ENCODE measurements around the gene DCLK1. TPM values are rescaled to one million over a fixed set of nuclear protein-coding genes. Genes with fewer than 3 reads are reported as not detected.

Gene DCLK1
- total RNA-seq, 1 donor from 2014 or later, result 1.5 TPM

GRCh38 chr13:35781036-35782000 lies 349.9 kb downstream of the DCLK1 start:
- ATAC-seq, result peak; percentile 57

DNA sequence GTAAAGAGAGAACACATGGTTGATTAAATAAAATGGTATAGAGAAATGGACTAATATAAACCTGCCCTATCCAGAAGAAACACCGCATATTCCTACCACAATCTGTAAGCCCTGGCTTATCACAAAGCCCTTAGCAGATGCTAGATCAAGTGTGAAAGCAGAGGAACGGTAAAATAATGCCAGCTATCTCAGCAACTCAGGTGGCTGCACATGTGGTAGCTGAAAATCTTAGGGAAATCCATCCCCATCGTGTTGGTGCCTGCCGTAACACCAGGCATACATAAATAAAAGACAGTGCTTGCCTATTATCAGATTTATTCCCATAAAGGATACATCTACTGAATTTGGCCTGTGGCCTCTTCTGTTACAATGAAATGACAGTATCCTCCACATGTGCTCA lies 350.6 kb downstream of the DCLK1 start:
- no peak for ATAC-seq

GRCh38 chr13:35771898-35772297 lies 359.3 kb downstream of the DCLK1 start:
- no peak for ATAC-seq

DNA sequence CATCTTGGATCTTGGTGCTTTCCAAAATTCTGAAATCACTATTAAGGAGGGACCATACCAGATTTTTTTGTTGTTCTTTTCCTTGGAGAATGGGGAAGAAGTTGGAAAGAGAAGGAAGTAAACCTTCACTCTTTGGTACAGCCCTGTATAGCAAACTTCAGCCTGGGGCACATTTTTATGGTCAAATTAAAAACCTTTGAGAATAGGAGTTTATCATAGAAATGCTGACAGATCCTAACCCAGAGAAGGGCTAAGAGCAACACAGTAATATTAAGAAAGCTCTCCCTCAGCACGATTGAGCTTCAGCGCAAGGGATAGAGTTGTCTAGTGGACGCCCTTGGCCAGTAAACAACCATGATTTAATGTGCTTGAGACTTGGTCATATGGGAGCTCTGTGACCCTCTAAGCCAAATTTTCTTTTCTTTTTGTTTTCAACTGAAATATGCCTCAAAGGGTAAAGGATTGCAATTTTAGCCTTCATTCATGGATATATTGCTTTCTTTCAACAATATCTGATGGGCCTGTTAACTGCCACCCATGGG lies 360.4 kb downstream of the DCLK1 start:
- no peak for ATAC-seq

DNA sequence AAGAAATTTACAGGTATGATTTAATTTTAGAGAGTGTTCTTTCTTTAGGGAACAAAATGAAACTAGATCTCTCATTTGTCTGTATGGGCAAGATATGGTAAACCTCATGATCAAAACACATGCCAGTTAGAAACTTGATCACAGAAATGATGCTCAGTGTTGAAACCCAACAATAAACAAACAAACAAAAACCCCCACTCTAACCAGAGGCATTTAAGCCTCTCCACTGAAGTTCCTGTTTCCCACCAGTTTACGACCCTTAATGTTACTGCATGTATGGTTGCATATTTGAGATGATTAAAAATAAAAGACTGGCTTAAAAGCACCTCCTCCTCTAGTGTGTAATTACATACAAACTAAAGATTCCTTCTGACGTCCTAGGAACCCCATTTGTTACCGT lies 361.4 kb downstream of the DCLK1 start:
- ATAC-seq, result no peak

DNA sequence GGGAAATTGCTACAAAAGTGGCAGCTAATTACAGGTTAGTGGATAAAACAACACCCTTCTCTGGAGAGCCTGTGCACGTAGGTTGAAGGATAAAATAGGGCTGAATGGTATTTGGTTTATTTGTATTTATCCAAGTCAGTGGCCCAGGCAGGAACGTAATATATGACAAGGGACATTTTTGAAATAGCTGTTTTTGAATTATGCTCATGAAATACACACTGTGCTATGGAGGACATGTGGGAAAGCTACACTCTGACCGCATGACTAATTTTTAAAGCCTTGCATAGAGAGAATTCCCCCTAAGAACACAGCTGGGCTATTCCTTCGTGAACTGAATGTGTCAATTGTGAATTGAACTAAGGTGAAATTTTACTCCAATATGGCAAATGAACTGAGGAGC lies 362.6 kb downstream of the DCLK1 start:
- ATAC-seq, result no peak

GRCh38 chr13:35768073-35768472 lies 363.1 kb downstream of the DCLK1 start:
- no peak for ATAC-seq

DNA sequence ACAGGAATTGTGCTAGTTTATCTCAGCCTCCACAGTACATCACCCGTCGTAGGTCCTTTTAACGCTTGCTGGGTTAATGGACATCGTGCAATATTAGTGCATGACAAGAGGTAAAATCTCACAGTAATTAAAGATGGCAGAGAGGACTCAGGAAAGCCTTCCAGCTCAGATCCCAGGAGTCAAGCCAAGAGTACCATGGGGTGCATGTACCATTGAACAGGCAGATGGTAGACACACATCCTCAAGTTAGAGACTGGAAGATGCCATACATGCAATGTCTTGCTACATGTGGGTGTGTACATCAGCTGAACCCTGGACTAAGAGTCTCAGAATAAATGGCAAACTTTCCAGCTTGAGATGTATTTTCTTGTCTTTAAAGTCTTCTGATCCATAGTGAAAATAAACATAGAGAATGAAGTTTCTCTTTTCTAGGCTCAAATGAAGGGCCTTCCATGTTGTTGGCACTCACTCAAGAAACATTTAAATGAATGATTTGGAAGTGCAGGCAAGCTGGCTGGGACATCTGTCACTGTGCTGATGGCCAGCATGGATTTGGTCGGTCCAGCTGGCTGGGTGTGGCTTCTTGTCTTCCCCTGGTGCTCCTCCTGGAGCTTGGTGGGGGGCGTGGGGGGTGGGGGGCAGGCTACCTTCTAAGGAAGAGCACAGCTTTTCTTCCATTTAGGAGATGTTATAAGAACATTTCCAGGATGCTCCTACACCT lies 363.8 kb downstream of the DCLK1 start:
- ATAC-seq, result no peak

DNA sequence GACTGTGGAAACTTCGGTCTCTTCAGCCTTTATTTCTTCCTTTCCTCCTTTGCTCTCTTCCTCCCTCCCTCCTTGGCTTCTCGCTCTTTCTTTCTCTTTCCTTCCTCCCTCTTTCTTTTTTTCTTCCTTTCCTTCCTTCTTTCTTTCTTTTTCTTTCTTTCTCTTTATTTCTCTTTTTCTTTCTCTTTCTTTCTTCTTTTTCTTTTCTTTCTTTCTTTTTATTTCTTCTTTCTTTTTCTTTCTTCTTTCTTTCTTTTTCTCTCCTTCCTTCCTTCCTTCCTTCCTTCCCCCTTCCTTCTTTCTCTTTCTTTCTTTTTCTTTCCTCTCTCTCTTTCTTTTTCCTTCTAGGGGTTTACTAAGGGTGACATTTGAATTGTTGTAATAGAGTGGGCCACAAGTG lies 364.5 kb downstream of the DCLK1 start:
- no peak for ATAC-seq

- ATAC-seq, result no peak
Observed at GRCh38 chr13:35765941-35766340, 365.2 kb downstream of the DCLK1 start.

DNA sequence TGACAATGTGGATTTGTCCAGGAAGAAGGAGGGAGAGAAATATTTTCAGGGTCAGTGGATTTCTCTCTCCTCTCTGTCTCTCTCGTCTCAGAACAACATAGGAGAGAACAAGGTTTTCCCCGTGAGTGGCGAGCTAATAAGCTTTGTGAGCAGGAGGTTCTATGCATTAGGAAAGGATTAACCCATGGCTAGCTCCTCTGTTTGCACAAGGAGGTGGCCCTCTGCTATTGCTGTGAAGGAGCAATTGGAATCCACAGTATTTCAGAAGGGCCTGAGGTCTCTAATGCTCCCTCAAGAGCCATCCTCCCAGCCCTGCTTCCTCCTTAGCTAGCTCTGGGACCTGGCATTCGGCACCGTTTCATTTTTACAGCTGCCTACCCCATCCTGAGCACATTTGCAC lies 365.8 kb downstream of the DCLK1 start:
- ATAC-seq, result no peak

DNA sequence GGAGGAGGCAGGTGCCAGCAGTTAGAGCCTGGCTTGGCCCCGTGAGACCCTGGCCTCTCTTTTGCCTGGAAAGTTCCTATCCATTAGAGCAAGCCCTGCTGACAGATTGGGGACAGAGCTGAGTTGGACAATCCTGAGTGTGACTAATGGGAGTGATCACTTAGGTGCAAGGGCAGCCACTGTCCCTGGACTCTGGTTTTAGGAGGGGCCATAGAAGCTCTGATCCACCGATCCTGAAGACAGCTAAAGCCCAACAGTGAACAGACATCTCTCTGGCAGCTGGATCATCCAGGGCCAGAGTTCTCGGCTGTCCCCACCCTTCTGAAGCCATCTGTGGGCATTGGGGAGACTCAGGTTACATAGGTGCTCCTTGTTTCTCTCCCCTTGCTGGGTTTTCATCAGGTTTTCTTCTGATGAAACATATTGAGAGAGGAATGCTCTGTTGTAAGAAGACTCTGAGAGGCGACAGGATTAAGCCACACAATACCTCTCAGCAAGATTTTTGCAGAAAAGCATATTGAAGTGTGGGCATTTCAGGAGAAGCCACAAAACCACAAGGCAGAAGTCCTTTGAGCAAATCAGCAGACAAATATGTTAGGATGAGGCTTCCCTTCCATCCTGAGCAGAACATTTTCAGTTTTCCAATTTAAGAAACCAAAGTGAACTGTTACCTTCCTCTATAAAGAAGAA lies 366.7 kb downstream of the DCLK1 start:
- ATAC-seq, result no peak

DNA sequence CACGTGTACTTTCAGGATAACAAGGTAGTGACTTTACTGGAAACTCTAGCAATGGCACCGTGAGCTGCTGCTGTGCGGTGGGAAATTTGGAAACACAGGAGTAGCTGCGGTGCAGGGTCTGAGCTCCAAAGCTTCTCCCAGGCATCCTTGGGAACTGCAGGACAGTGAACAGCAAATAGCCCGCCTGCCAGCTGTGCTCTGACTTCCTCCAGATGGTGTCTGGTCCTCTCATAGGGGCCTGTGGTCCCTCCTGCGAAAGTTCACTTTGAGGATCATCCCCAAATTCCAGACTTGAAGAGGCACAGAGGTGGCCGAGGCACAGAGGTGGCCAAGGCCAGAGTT lies 367.4 kb downstream of the DCLK1 start:
- no peak for ATAC-seq

GRCh38 chr13:35763060-35763781 lies 368.0 kb downstream of the DCLK1 start:
- no peak for ATAC-seq

GRCh38 chr13:35761440-35762252 lies 369.5 kb downstream of the DCLK1 start:
- peak; percentile 18 for ATAC-seq

DNA sequence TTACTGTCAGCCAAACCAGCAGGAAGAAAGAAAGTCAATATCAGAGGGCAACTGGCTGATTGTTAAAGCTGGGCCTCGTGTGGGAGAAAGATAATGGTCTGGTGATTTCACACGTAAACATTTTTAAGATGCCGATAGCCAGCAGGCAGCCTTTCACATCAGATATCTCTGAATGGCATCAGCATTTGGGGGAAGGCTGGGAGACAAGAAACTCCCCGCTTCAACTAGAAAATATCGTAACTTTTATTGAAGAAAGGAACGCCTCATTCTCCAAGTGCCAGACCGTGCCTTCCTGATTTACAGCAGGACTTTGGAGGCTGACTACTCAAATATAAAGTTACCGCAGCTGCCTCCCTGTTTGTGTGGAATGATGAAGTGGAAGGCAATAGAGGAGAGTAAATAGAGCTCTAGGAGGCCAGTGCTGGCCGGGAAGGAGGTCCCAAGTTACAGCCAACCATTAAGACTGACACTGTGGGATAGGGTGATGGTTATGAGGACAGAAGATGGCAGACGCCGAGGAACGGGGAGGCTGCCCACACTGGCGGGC lies 370.4 kb downstream of the DCLK1 start:
- no peak for ATAC-seq

- no peak for ATAC-seq
Observed at GRCh38 chr13:35747594-35747993, 383.6 kb downstream of the DCLK1 start.

GRCh38 chr13:35744566-35745178 lies 386.5 kb downstream of the DCLK1 start:
- ATAC-seq, result no peak

- ATAC-seq, result no peak
Observed at GRCh38 chr13:35744144-35744543, 387.0 kb downstream of the DCLK1 start.

DNA sequence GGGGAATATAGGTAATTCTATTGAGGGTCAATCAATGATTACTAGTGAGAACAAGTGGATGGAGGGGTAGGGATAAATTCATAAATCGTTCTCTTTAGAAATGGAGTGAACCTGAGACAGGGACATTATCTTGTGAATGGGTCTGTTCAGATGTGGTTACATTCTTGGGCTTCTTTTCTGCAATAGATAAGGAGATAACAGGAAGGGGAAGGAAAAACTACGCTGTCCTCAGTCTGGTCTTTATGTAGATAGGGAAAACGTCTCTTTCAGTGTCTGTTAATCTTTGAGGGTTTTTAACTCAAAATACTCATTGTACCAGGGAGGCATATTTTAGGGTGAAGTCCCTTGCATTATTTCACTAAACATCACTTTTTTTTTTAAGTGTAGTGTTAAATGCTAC lies 388.0 kb downstream of the DCLK1 start:
- ATAC-seq, result no peak

DNA sequence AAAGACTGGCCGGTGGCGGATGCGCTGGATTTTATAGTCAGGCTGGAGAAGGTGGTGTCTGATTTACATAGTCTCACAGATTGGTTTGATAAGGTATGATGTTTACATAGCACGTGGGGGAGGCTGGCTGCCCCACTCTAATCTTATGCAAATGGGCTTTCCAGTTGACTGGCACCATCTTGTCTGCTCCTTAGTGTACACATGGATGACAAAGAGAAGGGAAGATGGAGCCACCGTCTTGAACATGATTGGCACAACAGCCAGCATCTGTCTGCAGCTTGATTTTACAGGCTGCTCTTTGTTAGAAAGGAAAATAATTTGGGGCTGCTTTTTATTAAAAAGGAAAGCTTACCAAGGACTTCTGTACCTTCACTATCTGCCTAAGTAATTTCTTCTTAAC lies 389.5 kb downstream of the DCLK1 start:
- no peak for ATAC-seq

All from esophagus mucosa (tissue), 1 donor.